ENCODE data around the gene TRIM56.
"Not testable (repeated sequence)": the region's sequence is repeated elsewhere in the genome, so short reads cannot be mapped to it uniquely, and the experiment has no call there.

Gene TRIM56

DNA sequence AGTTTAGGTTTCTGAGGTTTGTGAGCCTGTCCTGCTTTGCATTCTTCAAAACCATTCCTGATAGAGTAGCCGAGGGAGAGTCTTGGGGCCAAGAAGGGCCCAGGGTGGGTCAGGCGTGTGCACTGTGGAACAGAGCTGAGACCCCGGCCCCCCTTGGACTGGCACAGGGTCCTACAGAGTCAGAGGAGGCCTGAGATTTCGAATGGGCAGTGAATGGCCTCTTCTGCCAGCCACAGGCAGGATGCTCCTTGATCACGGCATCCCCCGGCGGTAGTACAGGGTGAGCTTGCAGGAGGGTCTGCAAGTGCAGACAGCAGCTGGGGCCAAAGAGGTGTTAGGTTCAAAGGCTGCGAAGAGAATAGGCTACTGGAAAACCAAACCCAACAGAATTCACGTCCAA, 4.6 kb downstream of the TRIM56 start:
- no peak overlapping the region for H3K4me3 ChIP-seq (ENCODE audit: low read depth, low read length)

DNA sequence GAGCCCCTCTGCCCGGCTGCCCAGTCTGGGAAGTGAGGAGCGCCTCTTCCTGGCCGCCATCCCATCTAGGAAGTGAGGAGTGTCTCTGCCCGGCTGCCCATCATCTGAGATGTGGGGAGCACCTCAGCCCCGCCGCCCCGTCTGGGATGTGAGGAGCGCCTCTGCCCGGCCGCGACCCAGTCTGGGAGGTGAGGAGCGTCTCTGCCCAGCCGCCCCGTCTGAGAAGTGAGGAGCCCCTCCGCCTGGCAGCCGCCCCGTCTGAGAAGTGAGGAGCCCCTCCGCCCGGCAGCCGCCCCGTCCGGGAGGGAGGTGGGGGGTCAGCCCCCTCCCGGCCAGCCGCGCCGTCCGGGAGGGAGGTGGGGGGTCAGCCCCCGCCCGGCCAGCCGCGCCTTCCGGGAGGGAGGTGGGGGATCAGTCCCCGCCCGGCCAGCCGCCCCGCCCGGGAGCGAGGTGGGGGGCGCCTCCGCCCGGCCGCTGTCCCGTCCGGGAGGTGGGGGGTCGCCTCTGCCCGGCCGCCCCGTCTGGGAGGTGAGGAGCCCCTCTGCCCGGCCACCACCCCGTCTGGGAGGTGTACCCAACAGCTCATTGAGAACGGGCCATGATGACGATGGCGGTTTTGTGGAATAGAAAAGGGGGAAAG, 7.1 kb downstream of the TRIM56 start:
- not testable (repeated sequence) for H3K4me3 ChIP-seq (ENCODE audit: low read depth, low read length)

DNA sequence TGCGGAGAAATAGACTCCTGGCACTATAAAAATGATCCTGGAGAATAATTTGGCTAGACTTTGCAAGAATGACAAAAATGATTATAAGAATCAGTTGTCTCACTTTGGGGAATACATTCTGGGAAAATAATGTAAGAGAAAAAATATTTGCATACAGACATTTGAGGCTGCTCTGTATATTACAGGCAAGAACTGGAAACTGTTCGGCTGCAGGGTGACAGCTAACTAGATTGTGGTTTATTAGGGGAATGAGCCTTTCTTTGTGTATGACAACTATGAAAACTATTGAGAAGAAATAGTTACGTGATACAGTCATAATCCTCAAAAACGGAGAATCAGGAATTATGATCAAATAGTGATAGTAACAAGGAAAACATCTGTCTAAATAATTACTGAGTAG, 8.6 kb downstream of the TRIM56 start:
- H3K4me3 ChIP-seq (ENCODE audit: low read depth, low read length): no peak overlapping the region

DNA sequence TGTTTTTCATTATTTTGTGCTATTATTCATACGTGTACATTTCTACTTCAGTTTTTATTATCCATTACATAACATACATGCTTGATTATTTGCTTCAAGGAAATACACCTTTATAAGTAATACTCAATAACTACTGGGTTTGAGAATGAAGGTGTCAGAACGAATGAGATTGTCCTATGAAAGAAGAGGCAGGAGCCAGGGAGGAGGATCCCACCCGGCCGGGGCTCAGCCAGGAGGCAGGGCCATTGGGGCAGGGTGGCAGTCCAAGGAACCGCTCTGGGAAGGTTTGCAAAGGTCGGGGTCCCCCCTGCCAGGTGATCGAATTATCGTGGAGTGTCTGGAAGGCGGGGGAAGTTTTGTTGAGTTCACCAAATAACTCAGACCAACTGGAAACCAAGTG, 9.1 kb downstream of the TRIM56 start:
- H3K4me3 ChIP-seq (ENCODE audit: low read depth, low read length): no peak overlapping the region

DNA sequence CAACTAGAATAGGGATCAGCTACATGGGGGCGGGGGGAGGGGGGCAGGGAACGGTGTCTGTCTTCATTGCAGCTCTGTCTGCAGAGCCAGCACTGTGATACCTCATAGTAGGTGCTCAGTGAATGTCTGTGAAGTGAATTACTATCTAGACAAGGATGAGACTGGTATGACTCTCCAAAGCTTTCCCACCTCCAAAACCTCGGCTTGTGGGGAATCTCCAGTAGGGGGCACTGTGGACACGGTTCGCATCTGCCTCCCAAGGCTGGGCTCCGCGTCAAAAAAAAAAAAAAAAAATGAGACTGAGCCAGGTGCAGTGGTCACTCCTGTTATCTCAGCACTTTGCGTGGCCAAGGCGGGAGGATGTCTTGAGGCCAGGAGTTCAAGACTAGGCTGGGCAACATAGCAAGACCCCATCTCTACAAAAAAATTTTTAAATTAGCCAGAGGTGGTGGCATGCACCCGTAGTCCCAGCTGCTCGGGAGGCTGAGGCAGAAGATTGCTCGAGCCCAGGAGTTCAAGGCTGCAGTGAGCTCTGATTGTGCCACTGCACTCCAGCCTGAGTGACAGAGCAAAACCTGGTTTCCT, 9.6 kb downstream of the TRIM56 start:
- no peak overlapping the region for H3K4me3 ChIP-seq (ENCODE audit: low read depth, low read length)

DNA sequence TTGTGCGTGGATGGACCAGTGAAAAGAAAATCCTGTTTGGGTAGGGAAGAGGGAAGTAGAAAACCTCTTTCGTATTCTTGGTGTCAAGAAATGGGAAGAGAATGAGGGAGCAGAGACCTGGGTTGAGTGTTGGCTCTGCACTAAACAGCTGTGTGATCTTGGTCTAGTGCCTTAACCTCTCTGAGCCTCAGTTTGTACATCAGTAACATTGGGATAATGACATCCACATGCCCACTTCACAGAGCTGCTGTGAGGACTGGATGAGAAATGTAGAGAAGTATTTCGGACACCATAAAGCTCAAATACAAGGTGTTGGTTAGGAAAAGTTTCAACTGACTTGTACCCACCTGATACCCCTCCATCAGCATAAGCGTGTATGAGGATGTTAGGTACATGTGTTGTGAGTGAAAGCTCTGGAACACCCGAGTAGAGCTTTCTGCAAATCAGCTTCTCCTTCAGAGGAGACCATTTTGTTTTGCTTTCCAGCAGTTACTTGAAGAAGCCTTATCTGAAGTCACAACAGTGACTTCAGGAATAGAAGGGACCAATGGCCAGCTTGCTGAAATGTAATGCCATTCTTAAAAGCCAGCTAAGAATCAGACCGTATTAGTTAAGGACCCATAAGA, 11.2 kb downstream of the TRIM56 start:
- H3K4me3 ChIP-seq (ENCODE audit: low read depth, low read length): no peak overlapping the region

DNA sequence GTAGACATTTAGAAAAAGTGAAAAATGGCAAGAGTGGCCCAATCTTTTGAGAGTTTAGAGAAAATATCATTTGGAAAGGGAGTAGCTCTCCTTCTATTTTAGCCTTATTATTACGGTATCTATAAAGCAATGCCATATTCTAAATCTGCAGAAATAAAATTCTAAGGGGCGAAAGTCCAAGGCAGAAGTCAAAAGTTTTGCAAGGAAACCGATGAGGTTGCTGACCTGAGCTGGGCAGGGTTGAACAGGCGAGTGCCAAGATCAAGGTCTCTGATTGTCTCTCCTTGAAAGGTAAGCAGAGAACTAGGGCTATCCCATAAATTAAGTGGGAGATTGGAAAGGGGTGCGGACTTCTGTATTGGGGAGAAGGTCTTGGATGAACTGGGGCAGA, 11.7 kb downstream of the TRIM56 start:
- no peak overlapping the region for H3K4me3 ChIP-seq (ENCODE audit: low read depth, low read length)

DNA sequence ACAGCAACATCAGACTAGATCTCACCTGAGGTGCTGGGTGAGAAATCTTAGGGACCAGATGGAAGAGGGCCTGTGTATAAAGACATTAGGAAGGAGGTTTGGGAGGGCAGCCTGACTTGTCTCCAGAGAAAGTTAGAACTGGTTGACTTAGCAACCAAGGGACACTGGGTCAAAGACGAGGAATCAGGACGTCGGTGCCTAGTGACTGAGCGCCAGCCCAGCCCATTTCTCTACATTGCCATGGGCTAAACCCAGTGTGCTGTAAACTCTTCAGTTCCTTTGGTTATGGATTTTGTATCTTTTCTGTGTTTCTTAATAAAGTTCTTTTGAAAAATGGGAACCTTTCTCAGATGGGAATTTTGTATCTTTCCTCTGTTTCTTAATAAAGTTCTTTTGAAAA, 12.3 kb downstream of the TRIM56 start:
- H3K4me3 ChIP-seq (ENCODE audit: low read depth, low read length): no peak overlapping the region

DNA sequence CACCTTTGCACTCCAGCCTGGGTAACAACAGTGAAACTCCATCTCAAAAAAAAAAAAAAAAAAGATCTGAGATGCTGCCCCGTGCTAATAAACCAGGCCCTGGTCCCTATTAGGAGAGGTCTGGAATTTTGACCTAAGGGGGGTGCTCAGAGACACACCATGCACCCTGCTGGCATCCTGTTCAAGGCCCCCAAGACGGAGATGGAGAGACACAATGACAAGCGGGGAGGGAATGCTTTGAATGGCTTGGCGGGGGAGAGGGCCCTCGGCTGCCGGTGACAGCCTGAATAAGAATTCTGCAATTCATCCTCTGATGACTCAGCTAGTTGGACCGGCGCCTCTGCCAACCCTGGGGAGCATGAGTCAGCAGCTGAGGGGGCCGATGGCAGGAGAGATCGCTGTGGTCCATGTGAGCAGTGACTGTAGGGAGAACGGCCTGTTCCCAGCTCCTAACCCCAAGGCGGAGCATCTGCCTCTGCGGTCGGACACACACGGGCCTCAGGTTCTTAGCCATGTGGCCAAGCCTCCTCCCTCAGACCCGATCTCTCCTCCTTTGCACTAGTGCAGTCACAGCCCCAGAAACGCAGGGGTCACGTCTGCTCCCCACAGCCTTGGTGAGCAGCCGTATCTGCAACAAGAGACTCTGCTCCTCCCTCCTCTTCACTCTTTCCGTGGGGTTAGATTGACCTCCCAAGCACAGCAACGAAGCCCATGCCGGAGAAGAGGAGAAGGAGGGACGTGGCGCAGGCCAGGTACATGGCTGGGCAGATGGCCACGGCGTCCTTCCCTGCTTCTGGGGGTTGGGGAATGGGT, 14.9 kb downstream of the TRIM56 start:
- no peak overlapping the region for H3K4me3 ChIP-seq (ENCODE audit: low read depth, low read length)

DNA sequence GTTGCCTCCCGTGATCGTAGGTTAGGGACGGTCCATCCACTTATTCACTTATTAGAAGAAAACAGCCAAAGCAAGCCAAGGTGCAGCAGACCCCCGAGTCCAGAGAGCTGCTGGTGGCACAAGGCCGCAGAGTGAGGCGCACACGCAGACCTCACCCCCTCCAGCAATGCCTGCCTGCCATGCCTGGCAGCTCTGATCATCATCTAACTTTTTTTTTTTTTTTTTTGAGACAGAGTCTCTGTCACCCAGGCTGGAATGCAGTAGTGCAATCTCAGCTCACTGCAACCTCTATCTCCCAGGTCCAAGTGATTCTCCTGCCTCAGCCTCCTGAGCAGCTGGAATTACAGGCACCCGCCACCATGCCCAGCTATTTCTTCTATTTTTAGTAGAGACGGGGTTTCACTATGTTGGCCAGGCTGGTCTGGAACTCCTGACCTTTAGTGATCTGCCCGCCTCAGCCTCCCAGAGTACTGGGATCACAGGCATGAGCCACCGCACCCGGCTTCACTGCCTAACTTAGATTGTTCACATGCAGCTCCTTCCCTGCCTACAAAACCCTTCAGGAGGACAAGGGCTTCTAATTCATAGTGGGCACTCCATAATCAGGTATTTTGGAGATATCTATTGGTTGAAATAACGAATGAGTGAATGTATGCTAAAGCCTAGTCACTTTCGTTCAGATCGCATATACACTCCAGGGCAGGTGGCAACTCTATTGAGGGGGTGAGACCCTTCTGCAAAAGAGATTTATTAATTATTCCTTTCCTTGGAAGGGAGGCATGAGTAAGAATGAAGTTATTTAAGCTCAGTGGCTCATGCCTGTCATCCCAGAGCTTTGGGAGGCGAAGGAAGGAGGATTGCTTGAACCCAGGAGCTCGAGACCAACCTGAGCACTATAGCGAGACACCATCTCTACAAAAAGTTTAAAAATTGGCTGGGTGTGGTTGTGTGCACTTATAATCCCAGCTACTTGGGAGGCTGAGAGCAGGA, 15.9 kb downstream of the TRIM56 start:
- no peak overlapping the region for H3K4me3 ChIP-seq (ENCODE audit: low read depth, low read length)

DNA sequence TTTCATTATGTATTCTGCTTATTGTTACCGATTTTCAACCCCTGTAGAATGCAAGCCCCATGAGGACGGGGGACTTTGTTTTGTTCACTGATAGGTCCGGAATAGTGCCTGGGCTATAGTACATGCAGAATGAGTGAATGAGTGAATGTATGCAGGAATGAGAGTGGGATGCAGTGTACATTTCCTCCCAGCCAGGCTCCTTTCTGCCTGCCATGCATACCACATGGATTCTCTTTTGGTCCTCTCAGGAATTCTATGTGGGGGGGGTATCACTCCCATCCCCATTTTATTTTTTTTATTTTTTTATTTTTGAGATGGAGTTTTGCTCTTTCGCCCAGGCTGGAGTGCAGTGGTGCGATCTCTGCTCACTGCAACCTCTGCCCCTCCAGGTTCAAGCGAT, 16.7 kb downstream of the TRIM56 start:
- no peak overlapping the region for H3K4me3 ChIP-seq (ENCODE audit: low read depth, low read length)

DNA sequence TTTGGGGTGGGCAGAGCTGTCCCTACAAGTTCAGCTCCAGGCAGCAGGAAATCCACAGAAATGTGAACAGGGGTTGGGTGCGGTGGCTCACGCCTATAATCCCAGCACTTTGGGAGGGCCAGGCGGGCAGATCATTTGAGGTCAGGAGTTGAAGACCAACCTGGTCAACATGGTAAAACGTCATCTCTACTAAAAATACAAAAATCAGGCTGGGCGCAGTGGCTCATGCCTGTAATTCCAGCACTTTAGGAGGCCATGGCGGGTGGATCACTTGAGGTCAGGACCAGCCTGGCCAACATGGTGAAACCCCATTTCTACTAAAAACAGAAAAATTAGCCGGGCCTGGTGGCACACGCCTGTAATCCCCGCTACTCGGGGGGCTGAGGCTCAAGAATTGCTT, 18.4 kb downstream of the TRIM56 start:
- H3K4me3 ChIP-seq (ENCODE audit: low read depth, low read length): not testable (repeated sequence)

DNA sequence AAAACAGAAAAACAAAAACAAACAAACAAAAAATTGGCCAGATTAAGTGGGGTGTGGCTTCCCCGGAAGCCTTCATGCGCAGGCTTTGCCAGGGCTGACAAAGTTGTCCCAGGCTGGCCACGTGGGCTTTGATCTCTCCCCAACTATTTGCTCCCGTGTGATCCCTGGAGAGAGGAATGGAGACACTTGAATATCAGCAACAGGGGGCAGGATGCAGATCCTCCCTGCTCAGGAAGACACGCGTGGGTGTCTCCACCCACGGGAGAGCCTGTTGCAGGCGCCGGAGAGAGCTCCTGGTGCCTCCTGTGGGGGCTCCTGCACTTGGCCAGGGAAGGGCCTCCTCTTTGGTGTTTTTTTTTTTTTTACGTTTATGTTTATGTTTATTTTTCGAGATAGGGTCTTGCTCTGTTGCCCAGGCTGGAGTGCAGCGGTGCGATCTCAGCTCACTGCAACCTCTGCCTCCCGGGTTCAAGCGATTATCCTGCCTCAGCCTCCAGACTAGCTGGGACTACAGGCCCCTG, 19.0 kb downstream of the TRIM56 start:
- H3K4me3 ChIP-seq (ENCODE audit: low read depth, low read length): no peak overlapping the region

DNA sequence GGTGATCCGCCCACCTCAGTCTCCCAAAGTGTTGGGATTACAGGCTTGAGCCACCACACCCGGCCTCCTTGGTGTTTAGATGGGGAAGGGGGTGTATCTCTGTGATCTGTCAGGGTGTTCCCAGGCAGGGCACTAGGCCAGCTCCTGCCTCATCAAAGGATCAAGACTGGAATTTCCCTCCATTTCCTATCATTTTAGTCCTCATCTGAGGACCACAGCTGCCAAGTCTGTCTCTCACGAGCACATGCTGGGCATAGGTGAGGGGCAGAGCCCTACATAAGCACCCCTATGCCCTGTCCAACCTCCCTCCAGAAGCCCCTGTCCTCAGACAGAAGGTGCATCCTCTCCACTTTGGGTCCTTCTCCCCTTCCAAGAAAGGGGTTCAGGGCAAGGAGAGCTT, 19.5 kb downstream of the TRIM56 start:
- H3K4me3 ChIP-seq (ENCODE audit: low read depth, low read length): no peak overlapping the region

DNA sequence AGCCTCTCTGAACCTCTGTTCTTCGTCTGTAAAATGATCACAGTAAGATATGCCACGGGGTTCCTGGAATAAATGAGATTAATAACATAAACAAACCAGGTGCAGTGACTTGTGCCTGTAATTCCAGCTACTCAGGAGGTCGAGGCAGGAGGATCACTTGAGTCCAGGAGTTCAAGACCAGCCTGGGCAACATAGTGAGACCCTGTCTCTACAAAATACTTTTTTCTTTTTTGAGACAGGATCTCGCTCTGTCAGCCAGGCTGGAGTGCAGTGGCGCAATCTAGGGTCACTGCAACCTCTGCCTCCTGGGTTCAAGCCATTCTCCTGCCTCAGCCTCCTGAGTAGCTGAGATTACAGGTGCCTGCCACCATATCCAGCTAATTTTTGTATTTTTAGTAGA, 20.0 kb downstream of the TRIM56 start:
- H3K4me3 ChIP-seq (ENCODE audit: low read depth, low read length): not testable (repeated sequence)

DNA sequence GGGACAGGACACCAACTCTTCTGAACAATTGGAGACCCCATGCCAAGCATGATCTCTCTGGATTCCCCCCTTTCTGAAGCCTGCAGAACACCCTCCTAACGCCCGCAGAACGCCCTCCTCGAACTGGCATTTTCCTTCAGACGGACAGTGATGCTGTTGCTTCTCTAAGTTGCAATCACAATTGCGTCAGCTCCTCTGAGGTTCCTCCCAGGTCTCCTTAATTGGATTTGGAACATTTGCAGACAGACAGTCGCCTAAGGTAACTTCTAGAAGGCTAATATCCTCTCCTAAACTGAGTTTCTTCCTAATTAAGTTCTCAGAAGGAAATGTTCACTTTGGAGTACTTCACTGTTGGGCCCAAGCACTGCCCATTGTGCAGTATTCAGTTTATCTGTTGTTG, 21.1 kb downstream of the TRIM56 start:
- no peak overlapping the region for H3K4me3 ChIP-seq (ENCODE audit: low read depth, low read length)

DNA sequence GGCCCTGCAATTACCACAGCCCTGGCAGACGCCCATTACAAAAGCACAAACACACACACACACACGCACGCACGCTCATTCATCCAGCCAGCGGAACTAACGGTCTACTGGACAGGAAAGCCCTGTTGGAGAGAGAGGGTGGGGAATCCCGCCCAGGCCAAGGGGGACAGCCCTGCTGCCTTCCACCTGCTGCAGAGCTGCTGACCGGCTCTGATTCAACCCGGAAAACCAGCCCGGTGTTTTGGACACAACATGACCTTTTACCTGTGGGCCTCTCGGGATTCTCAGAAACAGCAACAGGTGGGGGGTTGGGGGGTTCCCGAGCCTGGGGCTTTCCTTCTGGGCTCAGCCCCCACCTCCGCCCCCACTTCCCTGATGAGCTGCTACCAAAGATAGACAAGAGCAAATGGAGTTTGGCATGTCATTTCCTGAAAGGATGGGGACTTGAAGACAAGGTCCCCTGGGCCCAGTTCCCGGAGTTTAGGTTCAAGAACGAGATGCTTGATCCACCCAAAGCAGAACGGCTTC, 23.1 kb downstream of the TRIM56 start:
- H3K4me3 ChIP-seq (ENCODE audit: low read depth, low read length): no peak overlapping the region

DNA sequence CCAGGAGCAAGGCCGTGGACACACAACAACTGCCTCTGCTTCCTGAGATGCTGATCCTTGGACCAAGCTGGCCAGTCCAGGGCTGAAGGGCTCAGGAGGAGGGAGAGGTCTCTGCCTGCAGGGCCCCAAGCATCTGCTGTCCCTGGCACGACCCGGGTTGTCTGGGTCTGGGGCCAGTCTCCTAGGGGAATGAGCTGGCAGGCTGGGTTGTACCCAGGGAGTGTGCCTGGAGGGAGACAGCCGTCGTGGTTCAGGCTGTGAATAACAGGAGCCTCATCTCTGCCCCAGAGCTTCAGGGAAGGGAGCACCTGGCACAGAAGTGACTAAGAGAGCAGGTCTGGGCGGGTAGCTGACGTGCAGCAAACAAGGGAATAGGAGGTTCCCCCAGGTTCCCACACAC, 23.7 kb downstream of the TRIM56 start:
- no peak overlapping the region for H3K4me3 ChIP-seq (ENCODE audit: low read depth, low read length)

DNA sequence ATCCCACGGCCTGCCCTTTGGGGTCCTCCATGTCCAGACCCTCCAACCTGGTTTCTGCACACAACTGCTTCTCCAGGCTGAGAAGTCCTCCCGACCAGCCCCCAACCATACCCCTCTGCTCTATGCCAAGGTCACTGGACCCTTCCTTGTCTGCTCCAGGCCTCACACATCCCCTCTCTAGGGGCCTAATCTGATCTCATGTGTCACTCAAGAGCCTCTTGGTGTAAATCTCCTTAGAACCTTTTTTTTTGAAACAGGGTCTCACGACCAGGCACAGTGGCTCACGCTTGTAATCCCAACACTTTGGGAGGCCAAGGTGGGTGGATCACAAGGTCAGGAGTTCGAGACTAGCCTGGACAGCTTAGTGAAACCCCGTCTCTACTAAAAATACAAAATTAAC, 24.1 kb downstream of the TRIM56 start:
- H3K4me3 ChIP-seq (ENCODE audit: low read depth, low read length): no peak overlapping the region

DNA sequence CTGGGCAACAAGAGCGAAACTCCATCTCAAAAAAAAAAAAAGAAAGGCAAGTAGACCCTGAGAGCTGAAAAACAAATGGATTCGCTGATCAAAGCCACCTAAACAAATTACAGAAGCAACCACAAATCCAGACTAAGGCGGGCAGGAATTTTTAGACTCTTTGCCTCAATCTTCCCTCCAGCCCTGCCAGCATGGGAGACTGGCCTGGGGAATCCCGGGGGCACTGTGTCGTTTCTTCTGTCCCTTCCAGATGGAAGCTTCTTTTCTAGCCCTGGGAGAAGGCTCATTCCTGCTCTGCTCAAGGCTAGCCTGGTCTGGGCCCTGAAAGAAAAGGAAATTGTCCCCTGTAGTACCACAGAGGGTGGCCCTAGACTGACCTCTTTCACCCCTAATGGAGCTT, 26.0 kb downstream of the TRIM56 start:
- no peak overlapping the region for H3K4me3 ChIP-seq (ENCODE audit: low read depth, low read length)
